ENCODE data around the gene C1orf159.

GRCh38 chr1:1132042-1132950 is 16.4 kb upstream of the C1orf159 start:
- TF ChIP-seq, protein P1, sequence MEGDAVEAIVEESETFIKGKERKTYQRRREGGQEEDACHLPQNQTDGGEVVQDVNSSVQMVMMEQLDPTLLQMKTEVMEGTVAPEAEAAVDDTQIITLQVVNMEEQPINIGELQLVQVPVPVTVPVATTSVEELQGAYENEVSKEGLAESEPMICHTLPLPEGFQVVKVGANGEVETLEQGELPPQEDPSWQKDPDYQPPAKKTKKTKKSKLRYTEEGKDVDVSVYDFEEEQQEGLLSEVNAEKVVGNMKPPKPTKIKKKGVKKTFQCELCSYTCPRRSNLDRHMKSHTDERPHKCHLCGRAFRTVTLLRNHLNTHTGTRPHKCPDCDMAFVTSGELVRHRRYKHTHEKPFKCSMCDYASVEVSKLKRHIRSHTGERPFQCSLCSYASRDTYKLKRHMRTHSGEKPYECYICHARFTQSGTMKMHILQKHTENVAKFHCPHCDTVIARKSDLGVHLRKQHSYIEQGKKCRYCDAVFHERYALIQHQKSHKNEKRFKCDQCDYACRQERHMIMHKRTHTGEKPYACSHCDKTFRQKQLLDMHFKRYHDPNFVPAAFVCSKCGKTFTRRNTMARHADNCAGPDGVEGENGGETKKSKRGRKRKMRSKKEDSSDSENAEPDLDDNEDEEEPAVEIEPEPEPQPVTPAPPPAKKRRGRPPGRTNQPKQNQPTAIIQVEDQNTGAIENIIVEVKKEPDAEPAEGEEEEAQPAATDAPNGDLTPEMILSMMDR (IDR thresholded peaks at IDR 0.05), result no peak
- TF ChIP-seq POLR2AphosphoS5 (IDR thresholded peaks at IDR 0.05) (no peak), EP300 (IDR thresholded peaks at IDR 0.05) (no peak)

Measured in sigmoid colon (tissue), 4 donors.